ENCODE data around the gene STK26.
"Not testable (repeated sequence)": the region's sequence is repeated elsewhere in the genome, so short reads cannot be mapped to it uniquely, and the experiment has no call there.

The STK26 gene

DNA sequence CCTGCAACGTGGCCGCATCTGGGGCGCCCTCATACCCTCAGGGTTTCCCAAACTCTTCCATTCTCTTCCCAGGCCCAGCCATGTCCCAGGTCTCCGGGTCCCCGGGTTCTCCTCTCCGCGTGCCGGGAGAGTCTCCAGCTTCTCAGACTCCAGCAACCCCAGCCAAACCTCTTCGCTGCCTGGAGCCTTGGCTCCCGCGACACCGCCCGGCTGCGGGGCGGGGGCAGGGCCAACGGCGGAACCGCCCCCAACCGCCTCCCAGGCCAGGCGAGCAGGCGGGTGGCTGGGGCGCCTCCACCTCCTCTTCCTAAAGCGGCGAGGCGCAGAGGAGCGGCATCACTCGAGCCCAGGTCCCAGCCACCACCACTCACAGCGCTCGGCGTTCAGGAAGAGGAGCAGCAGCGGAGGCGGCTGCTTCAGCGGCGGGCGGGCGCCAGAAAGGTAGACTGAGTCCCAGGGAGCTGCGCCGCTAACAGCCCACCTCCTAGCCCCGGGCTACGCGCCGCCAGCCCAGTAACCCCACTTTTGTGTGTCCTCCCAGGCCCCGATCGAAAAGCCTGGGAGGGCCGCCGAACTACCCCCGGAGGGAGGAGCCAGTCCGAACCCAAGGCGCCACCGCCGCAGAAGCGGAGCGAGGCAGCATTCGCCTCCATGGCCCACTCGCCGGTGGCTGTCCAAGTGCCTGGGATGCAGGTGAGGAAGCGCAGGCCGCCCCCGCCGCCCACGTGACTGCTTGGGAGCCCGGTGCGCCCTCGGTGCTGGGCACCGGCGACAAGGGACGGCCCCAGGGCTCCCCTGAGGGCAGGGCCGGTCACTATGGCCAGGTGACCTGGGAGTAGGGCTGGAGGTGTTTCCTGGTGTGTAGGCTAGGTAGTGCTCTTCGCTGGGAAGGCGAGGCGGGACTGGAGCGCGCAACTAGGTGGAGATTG lies at the start of gene STK26:
TSS of gene STK26 (plus strand) at position 336 of the 929 bp plus-strand sequence. CDS start at position 652, 316 bp downstream.
- peak; percentile 76 to 85 for DNase-seq

DNA sequence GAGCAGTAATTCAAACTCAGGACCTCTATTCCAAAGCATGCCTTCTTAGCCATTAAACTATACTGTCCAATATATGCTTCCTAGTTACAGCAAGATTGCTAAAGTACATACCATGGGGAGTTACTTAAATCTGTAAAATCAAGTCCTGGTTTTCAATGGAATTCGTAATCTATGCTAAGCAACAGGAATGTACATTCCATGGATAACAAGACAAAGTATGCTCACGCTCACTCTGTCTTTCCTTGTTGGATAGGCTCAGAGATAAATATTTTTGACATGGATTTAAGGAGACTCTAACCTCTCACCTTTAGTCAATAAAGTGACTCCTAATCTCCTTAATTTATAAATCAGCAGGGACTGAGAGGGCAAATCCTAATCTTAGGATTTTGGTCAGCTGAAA lies 47.3 kb upstream of the STK26 start:
- DNase-seq, result no peak

DNA sequence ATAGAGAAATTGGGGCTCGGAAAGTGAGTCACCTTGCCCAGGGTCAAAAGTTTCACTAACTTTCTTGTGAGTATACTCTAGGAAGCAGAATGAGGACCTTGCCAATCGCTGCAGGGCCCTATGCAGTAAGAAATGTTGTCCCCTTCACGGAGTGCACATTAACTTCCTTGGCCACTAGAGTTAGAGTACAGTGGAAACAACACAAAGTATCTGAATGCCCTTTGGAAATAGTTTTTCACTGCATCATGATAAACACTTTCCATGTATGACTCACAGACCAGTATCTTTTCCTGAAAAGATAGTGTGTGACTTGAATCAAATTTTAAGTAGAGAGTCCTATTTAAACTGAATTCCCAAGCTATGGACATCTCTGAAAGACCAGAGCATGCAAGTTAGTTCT lies 45.5 kb upstream of the STK26 start:
- no peak for DNase-seq

DNA sequence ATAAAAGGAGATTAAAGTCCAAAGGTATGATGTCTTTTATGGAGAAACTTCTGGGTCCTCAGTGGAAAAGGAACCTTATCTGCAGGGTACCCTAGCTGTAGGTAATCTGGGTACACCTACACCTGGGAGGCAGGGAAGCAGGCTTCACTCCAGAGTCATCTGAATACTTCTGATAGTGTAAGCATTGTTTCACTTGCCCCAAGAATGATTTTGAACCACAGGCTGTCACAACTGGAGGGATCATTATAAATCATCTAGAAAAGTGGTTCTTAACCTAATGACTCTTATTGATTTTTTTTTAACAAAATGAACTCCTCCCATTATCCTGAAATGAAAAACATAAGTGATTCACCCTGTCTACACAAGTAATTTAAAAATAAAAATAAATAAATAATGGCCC lies 44.0 kb upstream of the STK26 start:
- DNase-seq, result no peak

DNA sequence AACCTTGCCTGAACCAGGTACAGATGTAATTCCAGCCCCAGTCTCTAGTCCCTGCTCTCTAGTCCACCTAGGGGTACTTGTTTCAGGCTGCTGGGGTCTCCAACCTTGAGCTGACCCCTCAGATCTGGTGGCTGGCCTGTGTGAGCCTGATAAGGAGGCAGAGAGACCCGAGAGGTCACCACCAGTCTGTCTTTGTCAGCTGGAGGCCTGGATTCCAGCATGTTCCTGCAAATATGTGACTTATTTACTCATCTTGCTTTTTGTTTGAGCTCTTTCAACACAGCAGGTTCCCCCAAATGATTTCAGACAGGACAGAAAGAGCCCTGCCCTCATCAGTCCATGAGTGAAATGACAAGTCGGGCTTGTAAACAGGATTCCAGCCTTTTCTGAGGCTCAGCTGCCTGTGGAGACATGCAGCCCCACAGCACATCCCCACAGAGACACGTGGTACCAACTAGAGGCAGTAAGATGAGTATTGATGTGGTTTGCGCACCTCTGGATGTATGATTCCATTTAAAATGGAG lies 37.5 kb upstream of the STK26 start:
- no peak for DNase-seq

DNA sequence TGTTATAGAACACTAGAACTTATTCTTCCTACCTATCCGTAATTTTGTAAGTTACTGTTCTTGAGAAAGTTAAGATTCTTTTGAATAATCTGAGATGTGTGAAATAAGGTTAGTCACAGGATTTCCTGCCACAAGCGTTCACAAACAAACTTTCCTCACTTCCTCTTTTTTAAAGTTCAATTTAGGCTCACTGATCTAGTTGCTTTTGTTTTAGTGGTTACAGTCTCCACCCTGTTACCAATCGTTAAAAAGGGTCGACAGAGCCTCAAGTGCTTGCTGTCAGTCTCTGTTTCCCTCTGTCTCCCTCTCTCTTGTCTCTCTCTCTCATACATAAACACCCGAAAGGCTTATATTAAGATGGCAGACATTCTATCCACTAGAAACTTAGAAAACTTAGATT lies 35.9 kb upstream of the STK26 start:
- no peak for DNase-seq

DNA sequence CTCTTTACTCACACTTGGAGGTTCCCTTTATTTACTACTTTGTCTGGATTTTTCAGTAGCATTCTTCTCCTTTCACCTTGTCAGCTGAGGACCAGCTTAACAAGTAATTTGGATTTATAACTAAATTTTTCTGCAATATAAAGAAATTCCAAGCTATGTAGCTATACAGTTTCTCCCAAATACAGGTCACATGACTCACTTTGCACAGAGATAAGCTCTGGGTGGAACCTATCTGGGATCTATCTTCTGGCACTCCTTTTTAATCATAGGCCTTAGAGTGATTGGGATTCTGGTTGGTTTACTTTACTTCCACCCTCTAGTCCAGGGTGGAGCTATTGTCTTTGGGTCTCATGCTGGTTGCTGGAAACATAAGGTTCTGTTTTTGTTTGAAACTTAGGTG lies 34.9 kb upstream of the STK26 start:
- no peak for DNase-seq

DNA sequence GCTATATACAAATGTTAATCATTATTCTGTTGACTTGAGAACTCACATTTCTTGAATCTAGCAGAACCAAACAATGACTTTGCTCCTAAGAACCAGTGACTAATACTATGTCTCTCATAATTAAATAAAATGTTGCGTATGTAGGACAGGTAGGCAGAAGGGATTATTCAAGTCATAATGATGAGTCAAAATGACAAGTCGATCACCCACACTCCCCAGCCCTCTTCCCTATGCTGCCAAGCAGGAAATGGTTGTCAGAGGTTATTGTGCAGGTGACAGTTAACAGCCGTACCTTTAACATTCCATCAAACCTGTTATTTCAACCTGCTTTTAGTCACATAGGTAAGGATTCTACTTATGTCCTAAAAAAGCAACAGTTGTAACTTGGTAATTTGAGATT lies 22.0 kb upstream of the STK26 start:
- DNase-seq, result peak in 1 of 2 experiments; percentile 36

DNA sequence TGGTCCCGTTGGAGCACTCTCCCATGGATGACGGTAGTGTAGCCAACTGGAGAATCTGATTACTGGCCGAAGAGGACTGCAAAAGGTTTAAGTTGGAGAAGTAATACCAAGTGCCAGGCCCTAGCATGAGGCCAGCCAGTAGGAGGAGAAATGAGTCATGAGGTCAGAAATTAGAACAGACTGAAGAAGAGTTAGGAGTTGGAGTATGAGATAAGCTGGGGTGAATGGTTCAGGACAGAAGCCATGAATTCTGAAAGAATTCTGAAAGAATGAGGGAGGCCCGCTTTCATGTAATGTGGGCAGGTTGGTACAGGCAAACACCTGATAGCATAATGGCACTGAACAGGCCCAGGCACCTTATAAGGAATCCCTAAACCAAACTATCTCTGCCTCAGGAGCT lies 18.4 kb upstream of the STK26 start:
- DNase-seq, result no peak

DNA sequence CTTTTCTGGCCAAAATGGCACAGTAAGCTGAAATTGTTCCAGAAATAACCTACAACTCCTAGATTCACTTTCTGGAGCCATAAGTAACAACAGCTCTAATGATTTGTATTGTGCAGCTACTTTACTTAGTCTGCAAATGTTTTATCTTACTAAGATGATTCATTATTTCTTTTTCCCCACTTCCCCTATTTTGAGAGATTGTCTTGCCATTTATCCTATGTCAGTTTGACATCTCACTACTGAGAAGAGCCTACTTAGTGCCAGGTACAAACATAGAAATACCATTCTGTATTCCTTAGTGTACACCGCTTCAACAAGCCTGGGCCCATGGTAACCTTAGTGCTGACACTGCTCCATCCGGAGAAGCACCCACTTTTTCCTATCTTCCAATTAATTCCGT lies 13.8 kb upstream of the STK26 start:
- no peak for DNase-seq

DNA sequence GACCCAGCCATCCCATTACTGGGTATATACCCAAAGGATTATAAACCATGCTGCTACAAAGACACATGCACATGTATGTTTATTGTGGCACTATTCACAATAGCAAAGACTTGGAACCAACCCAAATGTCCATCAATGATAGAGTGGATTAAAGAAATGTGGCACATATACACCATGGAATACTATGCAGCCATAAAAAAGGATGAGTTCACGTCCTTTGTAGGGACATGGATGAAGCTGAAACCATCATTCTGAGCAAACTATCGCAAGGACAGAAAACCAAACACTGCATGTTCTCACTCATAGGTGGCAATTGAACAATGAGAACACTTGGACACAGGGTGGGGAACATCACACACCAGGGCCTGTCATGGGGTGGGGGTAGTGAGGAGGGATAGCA lies 12.9 kb upstream of the STK26 start:
- not testable (repeated sequence) for DNase-seq

DNA sequence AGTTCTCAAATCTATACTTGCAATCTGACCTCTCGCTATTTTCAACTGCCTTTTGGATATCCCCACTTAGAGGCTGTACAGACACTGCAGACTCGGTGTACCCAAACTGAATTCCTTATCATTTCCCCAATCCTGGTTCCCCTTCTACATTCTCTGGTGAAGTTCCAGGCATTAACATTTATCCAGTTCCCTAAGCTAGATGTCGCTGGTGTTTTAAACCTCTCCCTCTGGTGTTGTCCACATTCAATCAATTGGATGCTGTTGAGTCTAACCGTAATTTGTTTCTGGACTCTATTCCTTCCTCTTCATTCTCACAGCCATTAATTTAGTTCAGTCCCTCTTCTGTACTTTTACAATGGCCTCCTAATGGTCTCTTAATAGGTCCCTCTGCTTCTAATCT lies 7.2 kb upstream of the STK26 start:
- DNase-seq, result no peak

DNA sequence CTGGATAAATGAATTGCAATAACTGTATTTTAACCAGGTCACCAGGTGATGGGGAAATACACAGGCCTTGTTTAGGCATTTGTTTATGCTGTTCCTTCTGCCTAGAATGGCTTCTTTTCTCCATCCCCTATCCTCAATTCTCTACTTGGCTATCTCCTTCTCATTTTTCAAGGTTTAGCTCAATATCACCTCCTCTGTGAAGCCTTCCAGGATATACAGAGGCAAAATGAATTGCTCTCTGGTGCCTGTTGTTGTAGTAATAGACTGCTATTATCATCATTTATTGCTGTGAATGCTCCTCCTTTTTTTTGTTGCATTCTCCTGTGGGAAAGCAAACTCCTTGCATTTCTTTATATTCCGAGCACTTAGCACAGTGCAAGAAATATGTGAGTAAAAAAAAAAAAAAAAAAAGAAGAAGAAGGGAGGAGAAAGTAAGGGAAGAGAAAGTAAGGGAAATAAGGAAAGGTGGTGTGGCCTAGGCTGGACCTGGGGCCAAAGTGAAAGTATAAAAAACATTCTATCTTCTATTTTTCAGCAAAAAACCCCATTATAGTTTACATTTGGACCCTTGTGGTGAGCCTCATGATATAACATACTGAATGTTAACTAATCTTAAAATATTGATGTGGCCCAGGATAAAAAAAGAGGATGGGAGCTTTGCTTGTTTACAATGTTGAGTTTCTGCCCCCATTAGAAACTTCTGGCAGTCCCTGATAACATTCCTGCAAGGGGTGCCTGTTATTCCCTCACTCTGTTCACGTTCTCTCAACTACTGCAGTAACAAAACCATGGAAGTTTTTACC lies 6.3 kb upstream of the STK26 start:
- no peak for DNase-seq

DNA sequence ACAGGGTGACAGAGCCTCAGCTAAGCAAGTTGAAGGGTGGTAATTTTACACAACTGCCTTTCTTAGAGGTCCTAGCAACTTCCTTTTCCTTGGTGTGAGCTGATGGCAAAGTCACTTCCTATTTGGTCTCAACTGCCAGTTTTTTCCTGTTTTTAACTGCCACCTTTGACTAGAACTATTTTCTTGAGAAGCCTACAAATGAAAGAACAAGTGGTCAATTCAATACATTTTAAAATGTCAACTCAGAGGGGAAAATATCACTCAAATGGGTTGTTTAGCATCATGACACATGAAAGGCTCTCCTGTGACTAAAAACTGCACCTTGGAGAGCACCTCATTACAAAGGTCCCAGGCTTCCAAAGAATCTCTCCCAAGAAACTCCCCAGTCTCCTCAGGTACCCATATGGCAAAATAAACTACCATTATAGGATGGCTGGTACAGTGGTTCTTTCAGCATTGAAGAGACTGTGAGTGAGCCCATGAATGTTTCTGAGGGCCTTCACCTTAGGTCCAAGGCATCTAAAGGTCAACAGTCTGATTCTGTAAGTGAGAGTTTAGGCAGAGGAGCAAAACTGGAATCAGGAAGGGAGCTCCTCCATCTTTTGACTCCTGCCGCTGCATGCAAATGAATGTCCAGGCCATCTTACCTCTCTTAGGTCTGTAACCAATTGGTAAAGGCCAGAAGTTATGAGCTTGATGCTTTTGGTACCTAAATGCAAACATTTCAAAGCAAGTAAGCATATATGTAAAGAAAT lies 5.5 kb upstream of the STK26 start:
- DNase-seq, result no peak

DNA sequence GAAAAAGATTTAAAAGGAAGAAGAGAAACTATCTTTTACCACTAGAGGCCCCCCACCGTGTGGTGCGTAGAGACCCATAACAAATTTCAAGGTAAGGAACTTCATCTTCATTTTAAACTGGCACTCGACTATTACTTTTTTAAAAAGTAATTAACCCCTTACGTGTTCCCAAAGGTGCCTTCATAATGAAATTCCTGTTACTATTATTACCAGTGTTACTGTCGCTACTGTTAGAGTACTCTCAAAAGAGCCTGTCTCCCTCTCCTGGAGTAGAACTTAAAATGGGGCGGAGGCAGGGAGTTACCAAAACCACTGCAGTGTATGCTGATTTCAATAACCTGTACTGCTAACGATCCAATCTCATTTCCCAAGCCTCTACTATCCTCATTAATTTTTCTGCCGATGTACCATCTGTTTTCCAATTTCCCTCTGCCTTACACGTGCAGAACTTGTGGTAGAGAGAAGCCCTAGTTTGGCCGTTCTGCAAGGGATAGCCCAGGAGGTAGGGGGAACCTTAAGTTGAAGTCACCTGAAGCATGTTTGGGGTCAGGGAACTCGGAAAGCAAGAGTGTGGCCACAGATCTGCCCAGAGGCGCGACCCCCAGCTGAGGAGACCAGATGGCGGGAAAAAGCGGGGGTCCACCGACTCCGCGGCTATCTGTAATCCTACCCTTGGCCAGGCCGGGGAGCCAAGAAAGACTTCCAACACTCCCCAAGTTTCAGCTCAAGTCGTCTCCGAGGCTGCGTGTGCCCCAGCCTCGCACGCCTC lies 720 bp upstream of the STK26 start:
- DNase-seq, result no peak

DNA sequence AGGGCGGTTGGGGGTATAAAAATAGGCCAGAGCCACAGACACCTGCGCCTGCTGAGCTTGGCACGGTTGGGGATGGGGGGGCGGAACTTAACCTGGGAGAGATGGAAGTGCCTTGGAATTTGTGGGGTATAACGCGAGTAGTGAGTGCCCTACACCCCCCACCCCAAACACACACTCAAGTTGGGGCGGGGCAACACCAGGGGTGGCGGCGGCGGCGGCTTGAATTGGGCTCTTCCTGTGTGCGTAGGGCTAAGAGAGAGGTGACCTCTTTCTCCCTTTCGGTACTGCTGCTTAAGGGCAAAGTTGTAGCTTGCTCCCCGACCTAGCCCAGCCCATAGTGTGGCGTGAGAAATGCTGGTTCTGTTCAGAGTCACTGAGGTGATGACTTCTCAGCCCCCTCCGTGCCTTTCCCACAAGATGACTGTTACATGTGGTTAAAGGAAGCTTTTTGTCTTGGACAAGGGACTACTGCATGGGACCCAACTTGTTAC lies 839 bp downstream of the STK26 start:
- peak; percentile 72 to 77 for DNase-seq

DNA sequence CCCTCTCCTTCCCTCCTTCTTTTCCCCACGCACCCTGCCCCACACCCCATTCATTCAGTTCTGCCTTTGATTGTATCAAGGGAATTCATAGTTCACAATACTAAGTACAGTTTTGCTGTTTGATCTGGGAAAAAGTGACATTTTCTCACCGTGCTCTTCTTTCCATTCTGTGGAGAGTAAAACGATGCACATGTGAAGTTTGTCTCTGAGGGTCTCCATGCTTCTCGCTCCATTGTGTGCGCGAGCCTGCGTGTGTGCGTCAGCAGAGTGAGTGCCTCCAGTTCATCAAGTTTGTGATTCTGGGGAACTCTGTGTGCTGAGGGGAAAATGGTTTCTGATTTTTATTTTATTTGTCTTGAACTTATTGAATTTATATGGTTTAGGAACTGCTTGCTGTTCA lies 1.9 kb downstream of the STK26 start:
- no peak for DNase-seq

DNA sequence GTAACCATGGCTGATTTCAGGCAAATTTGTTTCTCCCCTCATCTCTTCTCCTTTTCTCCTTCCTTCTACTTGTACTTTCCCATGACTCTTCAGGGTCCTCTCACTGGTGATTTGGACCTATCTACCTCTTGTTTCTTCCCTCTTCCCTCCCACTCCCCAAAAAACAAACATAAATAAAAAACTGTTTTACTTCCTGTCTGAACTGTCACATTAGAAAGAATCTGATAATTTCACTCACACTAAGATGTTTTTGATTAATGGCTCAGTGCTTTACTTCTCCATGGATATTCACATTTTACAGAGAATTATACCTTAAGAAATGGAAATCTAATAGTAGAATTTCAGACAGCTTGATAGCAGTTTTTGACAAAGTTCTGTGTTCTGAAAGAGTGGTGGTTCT lies 7.2 kb downstream of the STK26 start:
- no peak for DNase-seq

DNA sequence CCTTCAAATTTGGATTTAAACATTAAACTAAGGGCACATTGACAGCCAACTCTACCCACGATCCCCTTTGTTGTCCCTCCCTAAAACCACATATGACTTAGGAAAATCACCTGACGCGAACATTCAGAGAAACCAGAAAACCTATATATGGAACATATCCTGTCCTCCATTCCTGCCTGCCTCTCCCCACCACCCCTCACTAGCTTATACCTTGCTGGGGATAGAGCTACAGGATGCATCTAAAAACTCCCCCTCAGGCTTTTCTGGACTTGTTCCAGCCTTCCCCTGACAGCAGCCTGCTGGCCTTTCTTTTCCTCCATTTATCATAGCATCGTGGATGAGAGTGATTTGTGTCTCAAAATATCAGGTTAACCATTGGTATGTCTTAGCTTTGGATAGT lies 8.8 kb downstream of the STK26 start:
- DNase-seq, result no peak

DNA sequence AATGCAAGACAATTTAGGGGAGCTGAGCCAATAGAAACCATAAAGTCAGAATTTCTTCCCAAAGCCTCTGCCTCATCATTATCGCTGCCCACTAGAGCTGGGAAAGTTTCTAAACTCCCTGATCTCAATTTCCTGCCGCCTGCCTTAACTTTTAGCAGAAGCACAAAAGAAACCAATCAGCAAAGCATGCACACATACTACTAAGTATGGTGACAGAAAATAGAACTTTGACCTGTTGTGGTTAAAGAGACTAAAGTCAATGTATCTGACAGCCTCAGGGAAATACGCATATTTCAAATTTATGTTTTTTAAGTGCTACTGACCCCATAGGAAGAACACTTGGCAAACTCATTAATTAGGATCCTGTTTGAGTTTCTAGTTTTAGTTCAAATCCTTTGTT lies 10.1 kb downstream of the STK26 start:
- no peak for DNase-seq

DNA sequence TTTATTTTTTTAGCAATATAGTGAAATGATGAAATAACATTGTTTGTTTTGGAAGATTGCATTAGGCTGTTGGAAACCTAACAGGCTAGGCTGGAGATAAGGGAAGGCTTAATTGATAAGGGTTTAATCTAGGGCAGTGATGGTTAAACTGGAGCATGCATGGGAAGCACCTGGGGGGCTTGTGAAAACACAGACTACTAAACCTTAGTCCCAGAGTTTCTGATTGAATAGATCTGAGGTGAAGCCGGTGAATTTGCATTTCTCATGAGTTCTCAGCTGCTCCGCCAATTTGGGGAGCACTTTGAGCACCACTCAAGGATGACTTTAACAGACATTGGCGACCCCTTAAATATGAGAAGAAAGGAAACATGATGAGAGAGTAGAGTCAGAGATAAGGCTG lies 11.5 kb downstream of the STK26 start:
- DNase-seq, result no peak

DNA sequence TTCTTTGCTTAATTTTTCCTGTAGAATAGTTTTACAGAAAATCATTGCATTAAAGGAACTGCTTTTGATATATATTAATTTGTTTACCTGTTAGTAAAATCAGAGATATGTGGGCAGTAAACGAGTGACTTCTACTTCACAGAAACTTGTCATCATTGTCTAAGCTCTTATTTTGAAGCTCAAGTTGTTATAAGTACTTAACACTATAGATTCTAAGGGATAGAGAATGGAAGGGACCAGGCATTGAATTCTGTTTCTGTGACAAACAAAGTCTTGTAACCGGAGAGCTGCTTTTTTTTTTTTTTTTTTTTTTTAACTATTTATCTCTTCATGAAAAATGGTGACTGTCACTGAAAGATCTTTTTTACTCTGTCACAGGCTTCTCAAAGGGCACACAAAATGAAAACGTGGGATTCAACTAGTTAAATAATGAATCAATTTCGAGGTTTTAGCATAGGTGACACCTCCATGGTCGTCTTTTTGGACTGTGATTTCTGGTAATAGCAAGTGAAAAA lies 14.4 kb downstream of the STK26 start:
- no peak for DNase-seq
